Caco-2 (cell line): Measurements from ENCODE around the gene SORCS2. TPM values are rescaled to one million over a fixed set of nuclear protein-coding genes. Genes with fewer than 3 reads are reported as not detected.

ENCODE experiments used
- BruUV-seq: library from RNA; stranded (reverse); fragments of 400-500 nt; replicated peaks from 2 replicates; lab custom pipeline; 2021; lab: Mats Ljungman, UMichigan
- CTCF ChIA-PET: fragments of 300-600 bp; sonication (Branson Sonifier 250); formaldehyde crosslinking; loops from one replicate; lab custom pipeline; 2022; ENCODE audit warnings: antibody characterized with exemption; lab: Charles Lee
- POLR2A ChIA-PET: fragments of 300-600 bp; sonication (Branson Sonifier 250); formaldehyde crosslinking; loops from one replicate; lab custom pipeline; 2022; ENCODE audit warnings: antibody characterized with exemption; lab: Charles Lee
- DNase-seq, 2 experiments: peaks; one replicate each; pipeline versions ENCODE4 v3.0.0 to v3.0.0-alpha.2; 2020 to 2022
- H3K27me3 ChIP-seq: replicated peaks from 2 replicates; pipeline ENCODE4 v1.6.0; 2011; ENCODE audit warnings: low read length; ENCODE audit not compliant: control insufficient read depth, insufficient read depth
- H3K36me3 ChIP-seq: 2 replicates; pipeline ENCODE4 v1.5.1; 2011; ENCODE audit warnings: low read length; ENCODE audit not compliant: control insufficient read depth, insufficient read depth
- H3K4me1 ChIP-seq: fragments of 250-450 bp; sonication (Bioruptor Pico); 2 replicates; pipeline ENCODE4 v1.5.1; 2020; ENCODE audit warnings: mild to moderate bottlenecking
- H3K4me3 ChIP-seq: 2 replicates; pipeline ENCODE4 v1.5.1; 2011; ENCODE audit warnings: low read depth, mild to moderate bottlenecking, control low read depth, low read length
- H3K9me3 ChIP-seq: fragments of 250-450 bp; sonication (Bioruptor Pico); 2 replicates; pipeline ENCODE4 v1.5.1; 2020; ENCODE audit warnings: mild to moderate bottlenecking, moderate library complexity
- H3K27ac Mint-ChIP-seq: one replicate; pipeline ENCODE4 v1.8.0; 2022; ENCODE audit warnings: mixed read lengths; ENCODE audit not compliant: unreplicated experiment
- H3K27me3 Mint-ChIP-seq: one replicate; pipeline ENCODE4 v1.8.0; 2022; ENCODE audit warnings: mixed read lengths; ENCODE audit not compliant: insufficient read depth, unreplicated experiment
- H3K36me3 Mint-ChIP-seq: one replicate; pipeline ENCODE4 v1.8.0; 2022; ENCODE audit warnings: mild to moderate bottlenecking, mixed read lengths; ENCODE audit not compliant: insufficient read depth, unreplicated experiment
- H3K4me1 Mint-ChIP-seq: one replicate; pipeline ENCODE4 v1.8.0; 2022; ENCODE audit warnings: low read depth, mixed read lengths; ENCODE audit not compliant: unreplicated experiment
- H3K4me3 Mint-ChIP-seq: one replicate; pipeline ENCODE4 v1.8.0; 2022; ENCODE audit warnings: mild to moderate bottlenecking, moderate library complexity, mixed read lengths; ENCODE audit not compliant: unreplicated experiment
- H3K9me3 Mint-ChIP-seq: one replicate; pipeline ENCODE4 v1.8.0; 2022; ENCODE audit warnings: mixed read lengths; ENCODE audit not compliant: unreplicated experiment
- CTCF ChIP-seq, 2 experiments: fragments of 200-600 bp in 1 of 2; IDR thresholded peaks; 1 replicate in 1 of 2; 2 replicates in 1 of 2; pipeline versions ENCODE4 v1.5.1 to v1.8.0; 2011 to 2022; ENCODE audit warnings: antibody characterized with exemption in 1 of 2, control low read depth in 1 of 2, inconsistent platforms in 1 of 2, low read depth in 1 of 2, low read length in 1 of 2, mild to moderate bottlenecking in 1 of 2, moderate library complexity in 1 of 2; ENCODE audit not compliant: insufficient read depth in 1 of 2, severe bottlenecking in 1 of 2, unreplicated experiment in 1 of 2
- intact Hi-C: fragments of 100-400 bp; cut with micrococcal nuclease; formaldehyde crosslinking; loops from one replicate; pipeline ENCODE4 v1.10.0; 2022; ENCODE audit not compliant: unreplicated experiment
- total RNA-seq: library from RNA; stranded (reverse); gene quantifications from 2 replicates; pipeline ENCODE4 v1.2.3, GENCODE V29; 2022

The SORCS2 gene
- total RNA-seq, 1 experiment from 2014 or later: 1.6 TPM

GRCh38 chr4:7421356-7422150, 229.2 kb downstream of the SORCS2 start:
- no peaks in the 10 kb centered on the region for H3K27me3 Mint-ChIP-seq
- H3K36me3 Mint-ChIP-seq: no peaks in the 10 kb centered on the region
- H3K27ac Mint-ChIP-seq: no peak overlapping the region
- no peaks in the 10 kb centered on the region for H3K9me3 Mint-ChIP-seq
- Histone ChIP-seq H3K9me3 (no peaks in the 10 kb centered on the region), H3K4me3 (no peak overlapping the region), H3K36me3 (no peaks in the 10 kb centered on the region), H3K4me1 (peaks cover under 1% of the 10 kb centered on the region; the same call in 1 of the 2 replicates), H3K27me3 (no peaks in the 10 kb centered on the region)
- ChIA-PET CTCF (no interaction called here), POLR2A (no interaction called here)
- no peak overlapping the region for H3K4me3 Mint-ChIP-seq
- TF ChIP-seq CTCF (IDR thresholded peaks at IDR 0.05; ENCODE audit: insufficient read depth in 1 of 2, low read depth in 1 of 2, low read length in 1 of 2, severe bottlenecking in 1 of 2, unreplicated experiment in 1 of 2): no peak
- peaks cover 1% of the 10 kb centered on the region for H3K4me1 Mint-ChIP-seq
- no TSS peak for BruUV-seq
- DNase-seq: no peak
- intact Hi-C loops: no loop called here

- Mint-ChIP-seq H3K4me1 (no peaks in the 10 kb centered on the region), H3K27me3 (no peaks in the 10 kb centered on the region), H3K9me3 (no peaks in the 10 kb centered on the region), H3K36me3 (no peaks in the 10 kb centered on the region), H3K4me3 (no peak overlapping the region), H3K27ac (no peak overlapping the region)
- ChIA-PET POLR2A (no interaction called here), CTCF (no interaction called here)
- H3K27me3 ChIP-seq: no peaks in the 10 kb centered on the region
- TF ChIP-seq CTCF (IDR thresholded peaks at IDR 0.05; ENCODE audit: insufficient read depth in 1 of 2, low read depth in 1 of 2, low read length in 1 of 2, severe bottlenecking in 1 of 2, unreplicated experiment in 1 of 2): no peak
- H3K36me3 ChIP-seq: no peaks in the 10 kb centered on the region
- H3K4me1 ChIP-seq: no peaks in the 10 kb centered on the region
- H3K4me3 ChIP-seq: no peak overlapping the region
- intact Hi-C loops: no loop called here
- BruUV-seq: no TSS peak
- peak in 1 of 2 experiments; percentile 30 for DNase-seq
- no peaks in the 10 kb centered on the region for H3K9me3 ChIP-seq
Measured at GRCh38 chr4:7422151-7422897, 230.0 kb downstream of the SORCS2 start.

- no peak overlapping the region for H3K4me3 Mint-ChIP-seq
- Histone ChIP-seq H3K9me3 (no peaks in the 10 kb centered on the region), H3K27me3 (no peaks in the 10 kb centered on the region), H3K4me3 (no peak overlapping the region), H3K36me3 (no peaks in the 10 kb centered on the region), H3K4me1 (no peaks in the 10 kb centered on the region)
- H3K27me3 Mint-ChIP-seq: no peaks in the 10 kb centered on the region
- intact Hi-C loops: no loop called here
- H3K36me3 Mint-ChIP-seq: no peaks in the 10 kb centered on the region
- no peaks in the 10 kb centered on the region for H3K9me3 Mint-ChIP-seq
- CTCF ChIA-PET: no interaction called here
- no peak for TF ChIP-seq CTCF (IDR thresholded peaks at IDR 0.05; ENCODE audit: insufficient read depth in 1 of 2, low read depth in 1 of 2, low read length in 1 of 2, severe bottlenecking in 1 of 2, unreplicated experiment in 1 of 2)
- POLR2A ChIA-PET: no interaction called here
- no peak overlapping the region for H3K27ac Mint-ChIP-seq
- no peaks in the 10 kb centered on the region for H3K4me1 Mint-ChIP-seq
- BruUV-seq: no TSS peak
- no peak for DNase-seq
Measured at GRCh38 chr4:7422898-7423180, 230.5 kb downstream of the SORCS2 start.
